ENCODE results near the gene HSD17B14.
"Not testable (repeated sequence)": the region's sequence is repeated elsewhere in the genome, so short reads cannot be mapped to it uniquely, and the experiment has no call there.

Gene HSD17B14

GRCh38 chr19:48867123-48867745, 30.9 kb upstream of the HSD17B14 start:
- no peak for DNase-seq (ENCODE audit: low read depth)

- no peak for DNase-seq (ENCODE audit: low read depth)
Measured at GRCh38 chr19:48866692-48867091, 30.4 kb upstream of the HSD17B14 start.

GRCh38 chr19:48862827-48863226, 26.5 kb upstream of the HSD17B14 start:
- DNase-seq (ENCODE audit: low read depth): no peak

DNA sequence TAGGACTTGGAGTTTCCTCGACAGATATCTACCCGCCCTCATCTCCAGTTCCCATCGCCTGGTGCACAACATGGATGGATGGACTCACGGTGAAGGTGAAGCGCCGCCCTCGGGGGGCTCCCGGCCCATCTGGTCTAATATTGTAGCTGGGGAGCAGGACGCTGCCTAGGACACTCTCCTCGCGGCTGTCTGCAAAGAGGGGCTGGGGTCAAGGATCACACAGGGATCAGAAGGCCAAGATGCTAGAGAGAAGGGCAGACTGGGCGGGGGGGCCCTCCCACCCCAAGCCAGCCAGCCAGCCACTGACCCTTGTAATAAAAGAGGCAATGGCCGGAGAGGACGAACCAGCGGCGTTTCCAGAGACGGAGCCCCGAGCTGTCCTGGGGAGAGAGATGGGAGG, 25.0 kb upstream of the HSD17B14 start:
- DNase-seq (ENCODE audit: low read depth): no peak

DNA sequence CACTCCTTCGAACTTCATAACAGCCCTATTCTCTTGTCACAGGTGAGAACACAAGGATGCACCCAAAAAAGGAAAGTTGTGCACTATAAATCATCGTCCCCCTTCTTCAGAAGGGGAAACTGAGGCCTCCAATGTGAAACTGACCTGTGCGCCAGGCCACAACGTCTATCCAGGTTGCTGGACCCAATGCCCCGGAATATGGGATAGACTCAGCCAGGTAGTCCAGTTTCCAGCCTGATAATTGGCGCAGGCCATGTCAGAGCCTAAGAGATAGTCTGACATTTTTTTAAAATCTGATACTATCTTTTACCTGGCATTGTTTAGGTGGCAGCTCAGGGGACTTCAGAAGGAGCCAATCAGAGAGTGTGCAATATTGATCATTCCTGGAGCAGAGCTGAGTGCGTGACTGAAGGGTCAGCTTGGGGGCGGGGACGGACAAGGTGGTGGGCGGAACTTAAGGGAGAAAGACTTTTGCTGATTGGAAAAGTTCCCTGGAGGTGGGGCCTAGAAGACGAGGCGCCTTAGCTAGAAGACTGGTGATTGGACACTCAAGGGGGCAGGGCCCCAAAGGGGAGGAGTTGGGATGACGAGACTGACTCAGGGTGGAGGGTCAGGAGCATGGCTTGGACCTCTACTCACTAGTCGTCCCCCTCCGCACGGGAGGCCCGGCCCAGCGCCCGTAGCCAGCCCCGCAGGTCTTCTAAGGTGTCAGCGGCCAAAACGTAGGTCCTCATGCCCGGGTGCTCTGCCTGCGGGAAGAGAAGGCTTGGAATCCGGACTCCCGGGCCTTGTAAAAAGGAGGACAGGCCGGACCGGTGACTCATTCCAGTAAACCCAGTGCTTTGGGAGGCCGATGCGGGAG, 23.7 kb upstream of the HSD17B14 start:
- DNase-seq (ENCODE audit: low read depth): no peak

- DNase-seq (ENCODE audit: low read depth): no peak
Measured at GRCh38 chr19:48858984-48859710, 22.9 kb upstream of the HSD17B14 start.

DNA sequence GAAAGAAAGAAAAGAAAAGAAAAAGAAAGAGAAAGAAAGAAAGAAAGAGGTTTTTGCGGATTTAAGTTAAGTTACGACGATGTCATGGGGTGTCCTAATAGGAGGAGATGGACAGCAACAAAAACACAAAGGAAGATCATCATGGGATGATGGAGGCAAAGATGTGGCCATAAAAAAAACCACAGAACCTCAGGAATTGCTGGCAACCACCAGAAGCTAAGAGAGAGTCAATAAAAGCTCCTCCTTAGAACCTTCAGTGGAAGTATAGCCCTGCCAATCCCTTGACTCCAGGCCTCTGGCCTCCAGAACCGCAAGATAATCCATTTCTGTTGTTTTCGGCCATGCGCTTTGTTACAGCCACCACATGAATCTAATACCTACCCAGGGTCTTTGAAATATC, 20.6 kb upstream of the HSD17B14 start:
- no peak for DNase-seq (ENCODE audit: low read depth)

- DNase-seq (ENCODE audit: low read depth): no peak
Measured at GRCh38 chr19:48854103-48854502, 17.8 kb upstream of the HSD17B14 start.

DNA sequence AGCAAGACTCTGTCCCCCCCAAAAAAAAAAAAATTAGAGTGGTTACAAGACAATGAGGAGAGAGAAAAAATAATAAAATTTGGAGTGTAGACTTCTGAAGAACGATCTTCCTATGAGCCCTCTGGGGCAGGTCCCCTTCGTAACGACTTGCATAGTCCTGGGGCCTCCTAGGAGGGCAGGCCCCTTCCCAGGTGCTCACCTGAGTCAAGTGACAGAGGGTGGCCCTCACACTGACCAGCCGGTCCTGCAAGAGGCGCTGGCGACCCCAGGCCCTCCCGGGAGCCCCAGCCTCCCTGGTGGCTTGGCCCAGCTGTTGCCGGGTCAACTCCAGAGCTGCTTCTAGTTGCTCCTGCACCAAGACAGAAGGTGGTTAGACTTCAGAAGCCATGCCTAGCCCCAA, 17.2 kb upstream of the HSD17B14 start:
- DNase-seq (ENCODE audit: low read depth): no peak

- no peak for DNase-seq (ENCODE audit: low read depth)
Measured at GRCh38 chr19:48852292-48852691, 16.0 kb upstream of the HSD17B14 start.

DNA sequence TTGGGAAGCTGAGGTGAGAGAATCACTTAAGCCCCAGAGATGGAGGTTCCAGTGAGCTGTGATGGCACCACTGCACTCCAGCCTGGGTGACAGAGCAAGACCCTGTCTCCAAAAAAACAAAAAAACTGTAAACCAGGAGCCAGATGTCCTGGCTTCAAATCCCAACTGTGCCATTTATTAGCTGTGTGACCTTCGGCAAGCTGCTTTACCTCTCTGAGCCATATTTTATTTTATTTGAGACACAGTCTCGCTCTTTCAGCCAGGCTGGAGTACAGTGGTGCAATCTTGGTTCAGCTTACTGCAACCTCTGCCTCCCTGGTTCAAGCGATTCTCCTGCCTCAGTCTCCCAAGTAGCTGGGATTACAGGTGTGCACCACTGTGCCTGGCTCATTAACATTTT, 10.4 kb upstream of the HSD17B14 start:
- not testable (repeated sequence) for DNase-seq (ENCODE audit: low read depth)

- DNase-seq (ENCODE audit: low read depth): no peak
Measured at GRCh38 chr19:48845384-48845783, 9.1 kb upstream of the HSD17B14 start.

- DNase-seq (ENCODE audit: low read depth): no peak
Measured at GRCh38 chr19:48844472-48844871, 8.2 kb upstream of the HSD17B14 start.

DNA sequence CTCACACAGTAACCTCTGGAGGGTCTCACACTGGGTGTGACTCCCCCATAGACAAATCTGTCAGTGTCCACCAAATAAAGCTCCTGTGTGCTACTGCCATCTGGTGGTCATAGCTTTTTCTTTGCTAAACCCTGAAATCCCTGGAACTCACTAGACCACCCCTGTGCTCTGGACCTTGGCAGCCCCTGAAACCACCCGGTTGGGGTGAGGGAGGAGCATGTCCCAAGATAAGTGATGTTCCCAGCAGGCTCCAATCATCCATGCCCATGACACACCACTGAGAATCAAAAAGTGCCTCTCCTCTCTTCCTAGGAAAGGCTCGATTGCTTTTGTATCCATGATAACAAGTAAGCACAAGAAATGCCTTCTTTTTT, 6.5 kb upstream of the HSD17B14 start:
- no peak for DNase-seq (ENCODE audit: low read depth)

GRCh38 chr19:48841571-48841970, 5.3 kb upstream of the HSD17B14 start:
- no peak for DNase-seq (ENCODE audit: low read depth)

- no peak for DNase-seq (ENCODE audit: low read depth)
Measured at GRCh38 chr19:48841047-48841446, 4.8 kb upstream of the HSD17B14 start.

- no peak for DNase-seq (ENCODE audit: low read depth)
Measured at GRCh38 chr19:48837687-48838086, 1.4 kb upstream of the HSD17B14 start.

DNA sequence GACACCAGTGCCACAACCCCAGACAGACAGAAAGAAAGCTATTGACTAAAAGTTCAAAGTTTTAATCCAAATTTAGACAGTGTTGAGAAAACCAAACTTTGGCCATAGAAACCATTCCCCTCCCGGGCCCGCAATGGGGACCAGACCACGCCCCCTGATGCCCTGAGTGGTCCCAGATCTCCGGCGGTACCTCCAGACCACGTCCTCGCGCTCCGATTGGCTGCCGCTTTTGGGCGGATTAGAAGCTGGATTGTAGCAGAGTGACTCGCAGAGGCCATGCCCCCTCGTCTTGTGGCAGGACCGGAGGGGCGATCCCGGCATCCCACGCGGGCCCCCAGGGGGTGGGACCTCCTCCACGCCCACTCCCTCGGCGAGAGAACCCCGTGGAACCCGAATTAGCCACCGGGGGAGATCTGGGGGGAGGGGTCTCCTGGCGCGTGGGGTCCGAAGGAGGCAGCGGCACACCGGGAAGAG, 797 bp upstream of the HSD17B14 start:
- no peak for DNase-seq (ENCODE audit: low read depth)

- peak; percentile 63 for DNase-seq (ENCODE audit: low read depth)
Measured at GRCh38 chr19:48835734-48836088, 580 bp downstream of the HSD17B14 start.

DNA sequence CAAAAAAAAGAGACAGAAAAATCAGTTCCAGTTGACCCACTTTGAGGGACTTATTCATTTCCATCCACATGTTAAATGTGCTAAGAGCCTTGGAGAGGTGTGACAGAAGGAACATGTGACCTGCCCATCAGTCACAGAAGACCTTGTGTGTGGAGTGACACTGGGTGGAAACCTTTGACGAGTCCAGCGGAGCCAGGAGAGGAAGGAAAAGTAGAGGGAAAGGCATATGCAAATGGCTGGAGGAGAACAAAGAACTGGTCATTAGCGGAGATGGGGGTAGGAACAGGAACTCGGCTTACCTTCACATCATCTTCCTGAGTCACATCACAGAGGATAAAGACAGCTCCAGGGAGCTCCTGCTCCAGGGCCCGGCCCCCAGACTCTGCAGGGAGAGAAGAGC, 2.3 kb downstream of the HSD17B14 start:
- DNase-seq (ENCODE audit: low read depth): no peak

- no peak for DNase-seq (ENCODE audit: low read depth)
Measured at GRCh38 chr19:48833049-48833448, 3.2 kb downstream of the HSD17B14 start.

GRCh38 chr19:48830965-48831364, 5.3 kb downstream of the HSD17B14 start:
- no peak for DNase-seq (ENCODE audit: low read depth)

DNA sequence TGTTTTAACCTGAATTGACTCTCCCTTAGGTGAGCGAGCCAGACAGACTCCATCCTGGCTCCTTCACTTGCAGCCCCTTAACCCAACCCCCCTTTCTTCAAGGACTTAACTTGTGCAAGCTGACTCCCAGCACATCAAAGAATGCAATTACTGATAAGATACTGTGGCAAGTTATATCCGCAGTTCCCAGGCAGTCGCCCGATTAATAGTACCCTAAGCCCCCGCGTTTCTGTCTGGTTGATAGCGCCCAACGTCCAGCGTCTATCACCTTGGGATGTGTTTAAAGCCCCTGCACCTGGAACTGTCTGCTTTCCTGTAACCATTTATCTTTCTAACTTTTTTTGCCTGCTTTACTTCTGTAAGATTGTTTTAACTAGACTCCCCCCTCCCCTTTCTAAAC, 6.2 kb downstream of the HSD17B14 start:
- no peak for DNase-seq (ENCODE audit: low read depth)

Measured in stromal cell of bone marrow (primary cell).